ENCODE results near the gene LRRC26. TPM values are rescaled to one million over a fixed set of nuclear protein-coding genes. Genes with fewer than 3 reads are reported as not detected.
A peak's percentile ranks its signal among the peaks of the same experiment; 100 is the strongest.

LRRC26 gene
- total RNA-seq, 1 experiment from 2014 or later = 2.4 TPM

- no peak for DNase-seq (ENCODE audit: low read depth, low spot score)
- H3K36me3 ChIP-seq (ENCODE audit: control insufficient read depth in 1 of 2, insufficient read depth in 2 of 2, low read length in 2 of 2) = peaks cover 0 to 23% of the 10 kb centered on the region in 2 experiments; a peak in 1 of 4 replicates
- POLR2A ChIA-PET = interaction anchor here (0.6 to 3.5 kb wide), 4 partner anchors 11 to 54 kb away, joined by 3 to 20 read pairs (median 8); partner anchors contain the start of gene TUBB4B
- no peaks in the 10 kb centered on the region for H3K27me3 ChIP-seq (ENCODE audit: insufficient read depth, low read length)
- no peak overlapping the region for H3K27ac ChIP-seq (ENCODE audit: low read depth, low read length)
- no peaks in the 10 kb centered on the region for H3K9me2 ChIP-seq (ENCODE audit: insufficient read depth)
- ATAC-seq = no peak
- H3K9me3 ChIP-seq (ENCODE audit: control insufficient read depth in 1 of 2, insufficient read depth in 1 of 2, low read depth in 1 of 2, low read length in 2 of 2) = no peaks in the 10 kb centered on the region
- CTCF ChIA-PET = no interaction called here
- BruUV-seq (replicated peaks) = no TSS peak
- H3K4me2 ChIP-seq (ENCODE audit: low read length) = peak overlapping the region; percentile 98
- RAD21 ChIA-PET (ENCODE audit: low non-redundant PET in 1 of 2, low total read pairs in 2 of 2, uncharacterized antibody in 2 of 2, unreplicated experiment in 2 of 2) = no interaction called here
- H3K9ac ChIP-seq (ENCODE audit: low read length) = peak overlapping the region; percentile 94
- peaks cover 52% of the 10 kb centered on the region for H3K79me2 ChIP-seq (ENCODE audit: insufficient read depth, low read length)
- TF ChIP-seq POLR2AphosphoS5 (IDR thresholded peaks at IDR 0.05; ENCODE audit: low read depth, low read length) = no peak
- TF ChIP-seq JUND (IDR thresholded peaks at IDR 0.05) = no peak
- no peak for TF ChIP-seq CBX3 (IDR thresholded peaks at IDR 0.05; ENCODE audit: low read depth)
- TF ChIP-seq SP1 (IDR thresholded peaks at IDR 0.05; ENCODE audit: low read depth) = no peak
- no peak for TF ChIP-seq TCF7L2 (IDR thresholded peaks at IDR 0.05; ENCODE audit: borderline replicate concordance, extremely low read depth, insufficient read depth, insufficient read length)
- TF ChIP-seq CTCF (IDR thresholded peaks at IDR 0.05 in 2 of 3, conservative IDR thresholded peaks at IDR 0.05 in 1 of 3; ENCODE audit: borderline replicate concordance in 1 of 3, insufficient read depth in 1 of 3, low read depth in 2 of 3, low read length in 2 of 3) = no peak
- TF ChIP-seq ZBTB33 (IDR thresholded peaks at IDR 0.05; ENCODE audit: extremely low read depth, insufficient replicate concordance, low read length) = no peak
- no peak for TF ChIP-seq SRF (IDR thresholded peaks at IDR 0.05; ENCODE audit: low read depth)
- no peak for TF ChIP-seq POLR2A (IDR thresholded peaks at IDR 0.05; ENCODE audit: borderline replicate concordance, extremely low read depth, insufficient read depth, insufficient read length)
- no peak for TF ChIP-seq EZH2 (IDR thresholded peaks at IDR 0.05)
- no peak for TF ChIP-seq ZNF274 (IDR thresholded peaks at IDR 0.05; ENCODE audit: low read depth, low read length)
- TF ChIP-seq CEBPB (IDR thresholded peaks at IDR 0.05; ENCODE audit: low read depth) = no peak
- TF ChIP-seq ELF1 (IDR thresholded peaks at IDR 0.05; ENCODE audit: borderline replicate concordance, low read depth) = no peak
- no peak for TF ChIP-seq REST (IDR thresholded peaks at IDR 0.05; ENCODE audit: low read depth)
- intact Hi-C loops (cut with micrococcal nuclease) = loop anchor here (5.0 kb wide), 1 partner anchor 40 kb away; the partner anchor contains the start of genes CYSRT1 and RNF224
- peak overlapping the region; percentile 98 to 100 for H3K4me3 ChIP-seq (replicated peaks in 1 of 2; ENCODE audit: low read depth in 1 of 2, low read length in 2 of 2)
- H3K4me1 ChIP-seq (ENCODE audit: control insufficient read depth in 1 of 2, insufficient read depth in 2 of 2, low read length in 2 of 2) = peaks cover 16 to 33% of the 10 kb centered on the region in 2 experiments
- H2AFZ ChIP-seq (ENCODE audit: low read depth, low read length, poor library complexity, severe bottlenecking) = no peak overlapping the region
- no peaks in the 10 kb centered on the region for H4K20me1 ChIP-seq (ENCODE audit: insufficient read depth)
Observed at GRCh38 chr9:137187386-137187785, 17.5 kb upstream of the LRRC26 start.

Data from HCT116 (cell line).